ENCODE measurements around the gene CSHL1.
"Not testable (repeated sequence)": the region's sequence is repeated elsewhere in the genome, so short reads cannot be mapped to it uniquely, and the experiment has no call there.

Gene CSHL1

GRCh38 chr17:63874693-63875092 is 36.4 kb downstream of the CSHL1 start:
- not testable (repeated sequence) for H3K4me3 Mint-ChIP-seq; H3K27ac Mint-ChIP-seq; DNase-seq (ENCODE audit: low spot score); H3K4me1 Mint-ChIP-seq (ENCODE audit: low read depth); H3K9me3 Mint-ChIP-seq; H3K36me3 Mint-ChIP-seq (ENCODE audit: low read depth)
- peaks cover 16% of the 10 kb centered on the region for H3K27me3 Mint-ChIP-seq (ENCODE audit: low read depth)

DNA sequence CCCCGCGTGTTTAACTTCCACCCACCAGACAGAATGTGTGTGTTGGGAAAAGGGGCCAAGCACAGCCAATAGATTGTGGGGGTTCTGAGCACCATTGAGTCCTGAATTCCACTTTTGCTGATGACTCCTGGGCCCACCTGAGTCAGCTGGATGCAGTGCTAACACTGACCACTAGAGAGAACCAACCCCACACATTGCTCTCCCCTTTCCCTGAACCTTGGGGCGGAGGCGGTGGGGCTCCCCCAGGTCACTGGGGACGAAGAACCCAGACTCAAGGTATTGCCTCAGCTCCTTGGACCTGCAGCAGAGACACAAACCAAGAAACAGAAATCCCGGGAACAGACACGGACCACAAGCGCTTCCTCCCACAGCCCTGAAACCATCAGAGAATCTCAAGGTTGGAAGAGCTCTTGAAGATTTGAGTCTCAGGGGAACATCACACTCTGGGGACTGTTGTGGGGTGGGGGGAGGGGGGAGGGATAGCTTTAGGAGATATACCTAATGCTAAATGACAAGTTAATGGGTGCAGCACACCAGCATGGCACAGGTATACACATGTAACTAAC is 36.9 kb downstream of the CSHL1 start:
- not testable (repeated sequence) for H3K27ac Mint-ChIP-seq; H3K4me1 Mint-ChIP-seq (ENCODE audit: low read depth); H3K9me3 Mint-ChIP-seq; H3K36me3 Mint-ChIP-seq (ENCODE audit: low read depth); H3K4me3 Mint-ChIP-seq; DNase-seq (ENCODE audit: low spot score)
- peaks cover 18% of the 10 kb centered on the region for H3K27me3 Mint-ChIP-seq (ENCODE audit: low read depth)

DNA sequence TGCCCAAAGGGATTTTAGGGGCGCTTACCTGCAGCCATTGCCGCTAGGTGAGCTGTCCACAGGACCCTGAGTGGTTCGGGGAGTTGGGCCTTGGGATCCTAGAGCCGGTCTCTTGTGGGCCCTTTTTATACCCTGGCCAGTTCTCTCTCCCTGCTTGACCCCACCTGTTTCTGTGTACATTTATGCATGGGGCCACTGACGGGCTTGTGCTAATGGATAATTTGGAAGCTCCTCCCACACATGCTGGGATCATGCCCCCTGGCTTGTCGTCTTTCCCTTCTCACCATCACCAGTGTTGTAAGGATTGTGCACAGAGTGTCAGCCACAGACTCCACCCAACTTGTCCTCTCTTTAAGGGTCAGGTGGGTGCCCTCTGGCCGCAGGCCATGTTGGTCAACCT is 37.5 kb downstream of the CSHL1 start, which contains the start of gene CSH2:
TSS of gene CSH2 (minus strand) at position 101 of the 400 bp plus-strand sequence. CDS start at position 38, 63 bp downstream.
- peaks cover 19% of the 10 kb centered on the region for H3K27me3 Mint-ChIP-seq (ENCODE audit: low read depth)
- H3K27ac Mint-ChIP-seq; H3K4me1 Mint-ChIP-seq (ENCODE audit: low read depth); DNase-seq (ENCODE audit: low spot score); H3K36me3 Mint-ChIP-seq (ENCODE audit: low read depth); H3K4me3 Mint-ChIP-seq; H3K9me3 Mint-ChIP-seq: not testable (repeated sequence)

DNA sequence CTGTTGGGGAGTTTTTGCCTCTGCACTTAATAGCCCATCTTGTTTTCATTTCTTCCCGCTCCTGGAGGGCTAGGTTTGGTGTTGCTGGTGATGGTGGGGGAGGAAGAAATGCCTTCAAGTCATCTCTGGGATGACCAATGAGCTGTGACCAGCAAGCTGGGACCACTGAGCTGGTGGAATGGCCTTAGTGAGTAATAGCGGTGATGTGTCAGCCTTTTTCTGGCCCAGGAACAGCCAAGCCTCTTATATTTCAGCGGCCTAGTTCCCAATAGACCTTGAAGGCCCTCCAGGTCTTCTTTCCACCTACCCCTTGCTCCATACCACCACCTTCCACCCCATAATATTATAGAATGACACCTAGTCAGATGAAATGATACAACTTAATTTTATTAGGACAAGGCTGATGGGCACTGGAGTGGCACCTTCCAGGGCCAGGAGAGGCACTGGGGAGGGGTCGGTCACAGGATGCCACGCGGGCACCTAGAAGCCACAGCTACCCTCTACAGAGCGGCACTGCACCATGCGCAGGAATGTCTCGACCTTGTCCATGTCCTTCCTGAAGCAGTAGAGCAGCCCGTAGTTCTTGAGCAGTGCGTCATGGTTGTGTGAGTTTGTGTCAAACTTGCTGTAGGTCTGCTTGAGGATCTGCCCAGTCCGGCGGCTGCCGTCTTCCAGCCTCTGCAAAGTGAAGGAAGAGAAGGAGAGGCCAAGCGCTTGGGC is 39.3 kb downstream of the CSHL1 start:
- not testable (repeated sequence) for DNase-seq (ENCODE audit: low spot score); H3K4me1 Mint-ChIP-seq (ENCODE audit: low read depth); H3K27ac Mint-ChIP-seq; H3K36me3 Mint-ChIP-seq (ENCODE audit: low read depth); H3K4me3 Mint-ChIP-seq; H3K9me3 Mint-ChIP-seq
- H3K27me3 Mint-ChIP-seq (ENCODE audit: low read depth): peaks cover 16% of the 10 kb centered on the region

DNA sequence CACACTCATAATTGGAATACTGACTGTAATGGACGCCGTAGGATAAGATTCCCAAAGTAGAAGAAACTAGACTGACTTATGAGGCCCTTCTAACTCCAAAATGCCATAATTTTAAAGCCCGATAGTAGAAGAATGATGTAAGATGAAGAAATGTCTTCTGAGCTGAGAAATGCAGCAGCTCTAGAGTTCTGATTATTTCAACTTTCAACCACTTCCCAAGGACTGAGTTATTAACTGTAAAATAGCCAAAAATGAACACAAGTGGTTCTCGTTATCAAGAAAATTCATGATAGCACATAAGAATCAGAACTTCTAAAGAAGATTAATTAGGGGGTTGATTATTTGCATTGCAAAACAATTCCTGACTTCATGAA is 40.8 kb downstream of the CSHL1 start:
- H3K27me3 Mint-ChIP-seq (ENCODE audit: low read depth): peaks cover 16% of the 10 kb centered on the region
- H3K4me3 Mint-ChIP-seq; DNase-seq (ENCODE audit: low spot score); H3K36me3 Mint-ChIP-seq (ENCODE audit: low read depth); H3K4me1 Mint-ChIP-seq (ENCODE audit: low read depth); H3K9me3 Mint-ChIP-seq; H3K27ac Mint-ChIP-seq: not testable (repeated sequence)

DNA sequence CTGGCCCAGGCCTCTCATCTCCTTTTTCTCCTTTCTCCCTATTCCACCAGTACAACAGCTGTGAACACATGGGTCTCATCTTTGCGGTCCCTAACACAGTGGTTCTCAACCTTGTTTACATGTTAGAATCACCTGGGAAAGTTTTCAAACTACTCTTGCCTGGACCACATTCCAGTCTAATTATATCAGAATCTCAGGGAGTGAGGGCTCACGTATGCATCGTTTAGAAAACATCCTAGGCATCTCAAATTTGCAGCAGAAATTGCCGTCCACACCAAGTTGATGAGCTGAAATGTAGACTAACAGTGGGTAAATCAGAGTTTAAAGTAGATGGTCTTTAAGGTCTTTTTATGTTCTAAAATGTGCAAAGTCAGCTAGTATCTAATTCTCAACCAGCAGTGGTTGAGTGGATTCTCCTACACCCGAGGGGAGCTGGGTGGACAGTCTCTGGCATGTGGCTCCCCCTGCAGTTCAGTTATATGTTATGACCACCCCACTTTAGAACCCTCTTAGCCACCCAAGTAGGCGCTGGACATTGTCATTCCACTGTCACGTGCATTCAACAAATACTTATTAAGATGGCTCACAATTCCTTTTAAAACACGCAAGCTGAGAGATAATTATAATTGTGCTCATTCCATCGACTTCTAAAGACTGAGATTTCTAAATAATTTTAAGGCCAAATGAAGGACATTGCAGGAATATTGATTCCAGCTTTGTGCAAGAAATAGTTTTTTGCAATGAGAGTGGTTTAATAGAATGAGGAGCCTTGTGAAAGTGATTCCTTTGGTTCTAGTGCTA is 41.4 kb downstream of the CSHL1 start:
- not testable (repeated sequence) for H3K4me3 Mint-ChIP-seq; DNase-seq (ENCODE audit: low spot score); H3K4me1 Mint-ChIP-seq (ENCODE audit: low read depth); H3K36me3 Mint-ChIP-seq (ENCODE audit: low read depth); H3K9me3 Mint-ChIP-seq; H3K27ac Mint-ChIP-seq
- H3K27me3 Mint-ChIP-seq (ENCODE audit: low read depth): peaks cover 16% of the 10 kb centered on the region

- not testable (repeated sequence) for H3K27ac Mint-ChIP-seq; H3K4me1 Mint-ChIP-seq (ENCODE audit: low read depth); H3K36me3 Mint-ChIP-seq (ENCODE audit: low read depth); DNase-seq (ENCODE audit: low spot score); H3K4me3 Mint-ChIP-seq; H3K9me3 Mint-ChIP-seq
- peaks cover 24% of the 10 kb centered on the region for H3K27me3 Mint-ChIP-seq (ENCODE audit: low read depth)
Measured at GRCh38 chr17:63866625-63867024, 44.4 kb downstream of the CSHL1 start.
